NCI-H748 (cell line): ENCODE results near the gene SELENOO.

Source experiments
- DNase-seq: peaks from one replicate; lab custom pipeline; 2025; ENCODE audit not compliant: unreplicated experiment; lab: John Stamatoyannopoulos, UW

SELENOO gene

DNA sequence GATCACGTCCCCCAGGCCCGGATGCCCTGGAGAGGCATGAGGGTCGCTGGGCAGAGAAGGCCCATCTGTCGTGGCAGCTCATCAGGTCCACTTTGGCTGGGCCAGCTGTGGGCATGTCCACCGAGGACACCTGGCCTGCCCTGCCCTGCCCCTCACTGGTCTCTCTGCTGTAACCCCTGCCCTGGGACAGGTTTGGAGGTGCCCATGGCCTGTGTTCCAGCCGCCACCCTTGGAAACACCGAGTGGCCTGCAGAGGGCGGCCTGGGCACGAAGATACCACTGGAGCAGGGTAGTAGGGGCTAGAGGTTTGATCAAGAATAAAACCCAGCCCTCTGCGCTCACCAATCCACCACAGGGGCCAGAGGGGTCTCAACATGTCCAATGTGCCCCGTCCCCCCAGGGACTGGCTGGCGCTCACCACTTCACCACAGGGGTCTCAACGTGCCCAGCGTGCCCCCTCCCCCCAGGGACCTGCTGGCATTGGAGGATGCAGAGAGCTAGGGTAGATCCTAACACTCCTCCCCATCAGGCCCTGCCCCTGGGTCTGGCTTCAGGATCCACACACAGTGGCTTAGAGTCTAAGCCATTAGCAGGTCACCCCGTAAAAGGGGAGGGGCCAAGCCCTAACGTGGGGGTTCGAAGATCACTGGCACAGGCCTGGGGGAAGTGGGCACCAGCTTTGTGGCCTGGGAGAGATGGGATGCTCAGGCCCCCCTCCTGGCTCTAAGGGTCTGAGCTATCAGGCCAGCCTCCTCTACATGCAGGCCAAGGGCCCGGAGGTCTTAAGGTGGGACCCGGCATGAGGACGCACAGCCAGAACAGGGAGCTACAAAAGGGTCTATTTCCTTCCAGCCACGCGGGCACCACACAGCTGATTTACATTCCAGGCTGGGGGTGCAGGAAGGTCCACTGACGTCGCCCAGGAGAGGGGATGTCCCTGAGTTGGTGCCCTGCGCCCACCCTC is 51.6 kb downstream of the SELENOO start:
- peak; percentile 64 for DNase-seq

DNA sequence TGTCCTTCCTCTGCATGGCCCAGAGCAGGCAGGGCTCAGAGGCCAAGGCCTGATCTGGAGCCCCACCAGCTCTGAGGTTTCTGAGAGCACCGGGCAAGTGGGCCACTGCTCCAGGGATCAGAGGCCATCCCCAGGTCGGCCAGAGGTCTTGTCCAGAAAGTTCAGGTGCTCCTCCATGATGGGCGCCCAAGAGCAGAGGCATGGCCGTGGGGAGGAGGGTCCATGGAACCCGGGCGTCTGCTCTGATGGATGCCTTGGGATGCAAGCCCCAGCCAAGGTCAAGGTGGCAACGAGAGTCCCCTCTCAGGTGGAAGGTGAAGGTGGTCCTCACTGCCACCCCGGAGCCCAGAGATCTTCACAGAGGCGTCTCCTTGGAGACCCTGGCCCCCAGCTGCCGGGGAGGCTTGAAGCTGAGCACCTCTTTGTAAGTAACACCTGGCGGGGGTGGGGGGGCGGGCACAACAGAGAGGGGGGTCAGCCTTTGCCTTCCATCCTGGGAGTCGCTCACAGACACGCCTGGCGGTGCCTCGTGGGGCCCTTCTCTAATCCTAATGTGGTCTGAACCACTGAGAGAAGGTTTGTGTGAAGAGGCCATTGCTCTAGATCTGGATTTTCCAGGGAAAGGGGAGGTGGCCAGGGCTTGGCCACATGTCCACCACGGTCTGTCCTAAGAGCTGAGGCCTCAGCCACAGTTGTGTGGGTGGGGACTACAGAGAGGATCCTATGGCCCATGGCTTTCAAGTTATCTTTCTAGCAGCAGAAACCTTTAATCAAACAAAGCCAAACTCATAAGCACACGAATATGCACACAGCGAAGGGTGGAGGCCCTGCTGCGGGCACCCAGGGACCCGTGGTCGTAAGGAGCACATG is 52.5 kb downstream of the SELENOO start:
- DNase-seq, result no peak

DNA sequence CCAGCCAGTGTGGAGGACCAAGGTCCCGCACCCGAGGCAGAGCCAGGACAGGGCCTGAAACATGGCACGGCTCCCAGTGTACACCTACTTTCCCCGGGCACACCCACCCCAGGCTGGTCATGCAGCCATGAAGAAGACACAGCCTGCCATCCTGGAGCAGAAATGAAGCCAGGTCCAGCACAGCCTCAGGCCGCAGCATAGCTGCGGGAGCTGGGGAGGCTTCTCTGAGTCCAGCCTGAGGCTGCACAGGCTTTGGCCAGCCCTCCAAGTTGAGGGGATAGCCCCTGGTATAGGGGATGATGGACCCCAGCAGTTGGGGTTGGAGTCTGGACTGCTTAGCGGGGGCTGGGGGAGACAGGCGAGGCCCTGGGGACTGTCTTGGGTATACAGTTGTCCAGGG is 53.1 kb downstream of the SELENOO start:
- no peak for DNase-seq

DNA sequence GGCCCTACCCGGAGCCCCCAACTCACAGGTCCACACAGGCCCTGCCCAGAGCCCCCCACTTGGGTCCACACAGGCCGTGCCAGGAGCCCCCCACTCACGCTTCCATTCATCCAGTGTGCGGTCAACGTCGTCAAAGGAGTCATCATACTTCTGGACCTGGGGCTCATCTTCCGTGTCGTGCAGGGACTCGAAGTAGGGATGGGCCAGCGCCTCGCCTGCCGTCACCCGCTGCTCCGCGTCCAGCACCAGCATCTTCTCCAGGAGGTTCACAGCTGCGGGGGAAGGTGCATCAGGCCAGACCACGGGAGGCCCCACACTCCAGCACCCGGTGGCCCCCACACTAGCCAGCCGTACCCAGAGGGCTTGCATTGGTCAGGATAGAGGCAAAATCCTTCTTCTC is 54.3 kb downstream of the SELENOO start:
- no peak for DNase-seq

DNA sequence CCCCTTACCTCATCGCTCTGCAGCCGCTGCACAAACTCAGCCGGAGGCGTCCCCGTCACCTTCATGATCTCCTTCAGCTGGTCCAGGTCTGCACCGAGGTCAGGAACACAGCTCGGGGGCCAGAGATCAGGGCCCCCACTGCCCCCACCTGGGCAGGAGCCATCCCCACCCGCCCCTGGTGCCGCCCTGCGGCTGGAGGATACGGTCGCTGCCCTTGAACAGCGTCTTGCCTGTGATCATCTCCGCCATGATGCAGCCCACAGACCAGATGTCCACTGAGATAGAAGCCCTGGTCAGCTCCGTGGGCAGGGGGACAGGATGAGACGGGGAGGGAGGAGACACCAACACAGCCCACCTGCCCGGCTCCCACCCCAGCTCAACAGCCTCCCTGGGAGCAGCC is 54.8 kb downstream of the SELENOO start:
- no peak for DNase-seq

DNA sequence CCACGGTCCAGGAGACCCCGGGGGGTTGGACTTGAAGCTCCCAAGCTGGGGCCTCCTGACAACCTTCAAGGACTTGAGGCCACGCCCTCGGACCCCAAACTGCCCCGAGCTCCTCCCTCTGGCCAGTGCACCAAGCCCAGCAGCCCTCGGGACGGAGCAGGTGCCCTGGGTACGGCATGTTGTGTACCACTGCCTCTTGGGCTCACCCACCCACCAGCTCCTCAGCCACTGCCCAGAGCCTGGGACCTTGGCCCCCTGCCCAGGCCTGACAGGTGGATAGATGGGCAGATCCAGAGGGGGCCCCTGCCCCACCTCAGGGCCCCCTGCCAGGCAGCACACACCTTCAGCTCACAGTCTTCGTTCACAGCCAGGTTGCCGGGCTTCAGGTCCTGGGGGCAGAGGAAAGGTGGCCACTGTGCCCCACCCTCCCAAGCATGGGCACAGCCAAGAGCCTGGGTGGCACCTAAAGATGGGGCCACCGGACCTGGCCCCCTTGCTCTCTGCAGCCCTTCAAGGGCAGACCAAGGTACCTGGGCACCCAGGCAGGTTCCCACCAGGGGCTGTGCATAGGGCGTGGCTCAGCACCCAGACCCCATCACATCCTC is 55.5 kb downstream of the SELENOO start:
- no peak for DNase-seq

DNA sequence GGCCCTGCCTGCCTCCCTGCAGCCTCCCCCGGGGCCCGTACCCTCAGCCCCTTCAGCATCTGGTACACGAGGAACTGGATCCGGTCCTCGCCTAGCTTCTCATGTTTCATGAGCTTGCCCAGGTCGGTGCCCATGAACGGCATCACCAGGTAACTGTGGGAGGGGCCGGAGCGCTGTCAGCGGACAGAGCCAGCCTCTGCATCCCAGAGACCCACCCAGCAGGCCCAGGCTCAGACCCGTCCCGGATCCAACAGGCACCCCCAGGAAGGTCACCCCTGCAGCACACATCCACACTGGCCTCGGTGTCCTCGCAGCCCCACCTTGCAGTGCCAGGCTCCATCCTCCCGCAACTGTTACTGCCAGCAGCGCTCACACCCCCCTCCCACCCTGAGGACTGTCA is 56.2 kb downstream of the SELENOO start:
- DNase-seq, result no peak

DNA sequence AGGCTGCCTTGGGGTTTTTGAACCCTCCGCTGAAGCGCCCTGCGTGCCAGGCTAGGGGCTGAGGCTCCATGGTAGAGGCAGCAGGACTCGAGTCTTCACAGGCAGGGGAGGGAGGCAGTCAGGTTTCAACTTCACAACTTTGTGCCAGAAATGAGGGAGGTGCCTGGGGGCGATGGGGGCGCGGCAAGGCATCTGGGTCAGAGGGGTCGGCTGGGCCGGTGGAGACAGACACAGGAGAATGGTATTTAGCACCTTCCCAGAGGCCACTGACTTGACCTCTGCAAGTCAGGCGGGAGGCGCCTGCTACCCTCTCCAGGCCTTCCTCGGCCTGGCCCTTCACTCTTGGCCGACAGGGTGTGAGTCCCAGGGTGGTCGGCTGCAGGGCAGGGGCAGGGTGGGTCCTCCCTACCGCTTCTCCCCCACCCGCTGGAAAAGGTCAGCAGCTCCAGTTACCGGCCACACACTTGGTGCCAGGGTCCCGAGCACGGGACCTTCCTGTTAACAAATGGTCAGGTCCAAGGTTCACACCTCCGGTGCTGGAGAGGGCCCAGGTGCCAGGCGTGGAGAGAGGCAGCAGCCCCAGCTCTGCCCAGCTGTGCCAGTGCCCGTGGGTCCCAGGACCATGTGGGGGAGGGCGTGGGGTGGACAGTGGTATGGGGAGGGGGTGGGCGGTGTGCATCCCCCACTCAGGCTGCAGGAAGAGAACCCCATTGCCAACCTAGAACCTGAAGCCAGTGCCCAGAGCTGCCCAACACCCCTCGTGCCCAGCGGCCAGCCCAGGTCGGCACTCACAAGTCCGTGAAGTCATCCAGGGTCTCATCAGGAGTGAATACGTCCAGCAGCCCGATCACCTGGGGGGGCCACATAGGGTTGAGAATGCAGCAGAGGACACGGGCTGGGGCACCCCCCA is 56.9 kb downstream of the SELENOO start:
- DNase-seq, result no peak

DNA sequence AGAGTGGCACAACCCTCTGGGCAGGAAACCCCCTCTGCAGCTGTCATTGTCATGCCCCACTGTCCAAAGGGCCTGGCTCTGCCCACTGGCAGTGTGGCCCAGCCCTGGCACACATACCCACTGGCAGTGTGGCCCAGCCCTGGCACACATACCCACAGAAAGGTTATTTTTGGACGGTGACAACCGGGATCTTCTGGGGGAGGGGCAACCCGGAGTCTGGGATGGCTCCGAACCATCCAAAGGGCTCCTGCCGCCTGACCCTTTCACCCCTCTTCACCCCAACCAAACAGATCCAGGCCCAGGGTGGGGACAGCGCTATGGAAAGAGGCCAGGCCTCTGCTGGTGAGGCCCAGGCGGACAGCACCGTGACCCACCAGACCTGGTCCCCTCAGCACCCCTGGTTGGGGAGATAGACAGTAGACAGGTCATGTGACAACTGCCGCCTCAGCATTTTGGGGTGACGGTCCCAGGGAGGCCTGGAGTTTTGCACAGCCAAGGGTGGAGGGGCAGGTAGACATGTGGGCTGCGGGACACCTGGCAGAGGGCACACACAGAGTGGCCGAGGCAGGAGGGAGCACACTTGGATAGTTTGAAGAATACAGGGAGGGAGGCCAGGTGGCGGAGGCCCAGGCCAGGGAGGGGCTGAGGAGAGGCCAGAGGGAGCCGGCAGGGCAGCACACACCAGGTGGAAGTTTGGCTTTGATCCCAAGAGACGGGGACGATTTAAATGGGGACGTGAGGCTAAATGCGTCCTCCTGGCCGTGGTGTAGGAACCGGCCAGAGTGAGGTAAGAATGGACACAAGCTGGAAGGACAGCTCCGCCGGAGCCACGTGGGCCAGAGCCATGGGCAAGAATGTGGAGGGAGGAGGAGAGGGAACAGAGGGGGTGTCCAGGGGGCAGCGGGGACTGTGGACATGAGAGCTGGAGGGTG is 57.8 kb downstream of the SELENOO start:
- no peak for DNase-seq

DNA sequence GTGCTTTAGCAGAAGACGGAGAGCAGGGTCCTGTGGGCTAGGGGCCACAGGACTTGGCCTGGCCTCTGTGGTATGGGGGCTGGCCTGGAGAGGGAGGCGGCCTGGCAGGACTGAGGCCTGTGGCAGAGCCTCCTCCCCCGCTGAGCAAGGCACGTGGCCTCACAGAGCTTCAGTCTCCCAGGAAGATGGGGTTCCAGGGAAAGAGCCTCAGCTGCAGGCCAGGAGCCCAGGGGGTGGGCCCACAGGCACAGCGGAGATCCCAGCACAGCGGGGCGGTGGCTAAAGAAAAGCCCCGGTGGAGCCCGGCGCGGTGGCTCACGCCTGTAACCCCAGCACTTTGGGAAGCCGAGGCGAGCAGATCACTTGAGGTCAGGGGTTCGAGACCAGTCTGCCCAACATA is 58.5 kb downstream of the SELENOO start:
- DNase-seq, result no peak

DNA sequence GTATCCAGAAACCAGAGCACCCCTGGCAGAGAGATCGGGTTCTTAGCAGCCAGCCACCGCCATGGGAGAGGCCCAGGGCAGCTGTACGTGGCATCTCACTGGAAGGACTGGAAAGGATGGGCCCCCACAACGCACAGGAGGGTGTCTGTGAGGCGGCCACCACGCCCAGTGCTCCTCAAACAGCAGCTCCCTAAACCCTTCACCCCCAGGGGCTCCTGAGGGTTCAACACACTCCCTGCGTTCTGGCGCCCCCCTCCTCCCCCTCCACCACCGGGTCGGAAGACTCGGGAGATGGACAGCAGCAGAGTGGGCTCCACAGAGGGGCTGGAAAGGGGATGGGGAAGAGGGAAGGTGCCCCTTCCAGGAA is 59.6 kb downstream of the SELENOO start:
- no peak for DNase-seq

DNA sequence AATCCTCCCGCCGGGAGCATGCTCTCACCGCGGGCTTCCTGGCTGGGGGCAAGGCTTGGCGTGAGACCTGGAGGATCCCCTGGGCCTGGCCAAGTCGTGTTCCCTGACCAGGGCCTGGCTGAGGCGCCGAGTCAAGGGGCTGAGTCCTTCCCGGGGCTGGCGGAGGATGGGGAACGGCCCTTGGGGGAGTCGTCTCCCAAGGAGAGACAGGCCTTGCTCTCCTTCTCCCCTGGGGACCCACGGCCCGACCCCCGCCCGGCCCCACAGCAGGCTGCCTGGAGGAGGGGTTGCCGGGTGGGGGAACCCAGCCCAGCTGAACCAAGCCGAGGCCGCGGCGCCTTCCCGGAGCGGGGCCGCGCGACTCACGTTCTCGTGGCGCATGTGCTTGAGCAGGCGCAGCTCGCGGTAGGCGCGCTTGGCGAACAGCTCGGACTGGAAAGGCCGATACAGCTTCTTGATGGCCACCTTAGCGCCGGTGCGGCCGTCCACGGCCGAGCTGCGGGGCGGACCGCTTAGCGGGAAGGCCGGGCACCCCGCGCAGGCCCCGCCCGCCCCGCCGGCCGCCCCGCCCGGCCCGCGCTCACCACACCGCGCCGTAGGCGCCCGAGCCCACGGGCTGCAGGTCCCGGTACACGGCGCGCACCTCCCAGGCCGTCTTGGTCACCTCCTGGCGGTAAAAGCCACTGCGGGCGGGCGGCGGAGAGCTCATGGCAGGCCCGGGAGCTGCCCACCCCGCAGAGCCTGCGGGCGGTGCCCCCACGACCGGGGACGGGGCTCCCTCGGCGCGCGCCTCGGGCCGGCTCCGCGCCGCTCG is 60.2 kb downstream of the SELENOO start:
- peak; percentile 75 for DNase-seq

DNA sequence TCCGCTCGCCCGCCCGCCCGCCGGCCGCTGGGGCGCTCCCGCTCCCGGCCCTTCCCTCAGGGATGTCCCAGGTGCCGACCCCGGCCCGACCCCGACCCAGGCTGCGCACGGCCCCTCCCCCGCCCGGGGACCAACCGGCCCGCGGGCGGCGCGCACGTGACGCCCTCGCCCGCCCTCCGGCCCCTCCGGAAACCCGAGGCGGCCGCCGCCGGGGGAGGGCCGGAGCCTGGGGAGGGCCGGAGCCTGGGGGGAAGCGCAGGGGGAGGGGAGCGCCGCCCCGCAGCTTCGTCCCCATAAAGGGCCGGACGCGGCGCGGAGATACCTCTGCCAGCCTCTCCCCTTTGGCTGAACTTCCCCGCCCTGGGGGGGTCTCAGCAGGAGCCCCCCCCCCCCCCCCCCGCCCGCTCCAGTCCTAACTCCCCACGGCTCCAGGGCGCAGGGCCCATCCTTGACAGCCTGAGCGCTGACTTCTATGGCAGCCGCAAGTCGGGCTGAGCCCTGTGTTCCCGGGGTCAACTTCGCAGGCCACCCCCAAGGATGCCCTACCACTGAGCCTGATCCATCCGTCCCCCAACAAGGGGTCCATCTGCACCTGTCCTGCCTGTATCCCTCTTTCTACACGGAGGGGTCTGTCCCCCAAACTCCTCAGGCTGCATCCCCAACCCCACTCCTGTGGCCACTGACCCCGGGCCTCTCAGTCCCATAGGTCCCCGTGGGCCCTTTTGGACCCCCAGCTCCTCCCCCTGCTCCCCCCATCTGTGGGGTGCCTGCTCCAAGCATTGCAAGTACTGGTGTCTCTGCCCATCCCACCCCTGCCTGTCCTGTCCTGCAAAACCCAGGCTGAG is 61.0 kb downstream of the SELENOO start, which contains the start of gene MAPK12:
MAPK12 (minus strand) TSS at position 69 of the 845 bp plus-strand sequence. CDS start 174 bp downstream, outside the sequence.
- peak; percentile 68 for DNase-seq

DNA sequence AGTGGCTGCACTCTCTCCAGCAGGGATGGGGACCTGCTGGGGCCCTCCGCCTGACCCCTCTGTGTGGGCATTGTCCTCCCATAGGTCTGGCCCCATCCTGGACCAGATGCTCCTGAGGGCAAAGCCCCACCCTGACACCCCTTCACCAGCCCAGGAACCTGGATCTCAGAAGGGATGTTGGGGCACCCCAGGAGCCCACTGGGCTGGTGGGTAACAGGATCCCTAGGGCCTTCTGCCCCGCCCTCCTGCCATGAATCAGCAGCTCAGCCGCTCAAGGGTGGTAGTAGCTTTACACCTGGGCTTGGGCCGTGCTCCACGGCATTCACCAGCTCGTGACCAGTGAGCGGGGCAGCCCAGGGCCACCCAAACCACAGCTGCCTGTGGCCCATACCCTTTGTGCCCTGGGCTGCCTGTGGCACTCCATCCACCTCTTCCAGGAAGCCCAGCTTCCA is 61.7 kb downstream of the SELENOO start:
- DNase-seq, result no peak

DNA sequence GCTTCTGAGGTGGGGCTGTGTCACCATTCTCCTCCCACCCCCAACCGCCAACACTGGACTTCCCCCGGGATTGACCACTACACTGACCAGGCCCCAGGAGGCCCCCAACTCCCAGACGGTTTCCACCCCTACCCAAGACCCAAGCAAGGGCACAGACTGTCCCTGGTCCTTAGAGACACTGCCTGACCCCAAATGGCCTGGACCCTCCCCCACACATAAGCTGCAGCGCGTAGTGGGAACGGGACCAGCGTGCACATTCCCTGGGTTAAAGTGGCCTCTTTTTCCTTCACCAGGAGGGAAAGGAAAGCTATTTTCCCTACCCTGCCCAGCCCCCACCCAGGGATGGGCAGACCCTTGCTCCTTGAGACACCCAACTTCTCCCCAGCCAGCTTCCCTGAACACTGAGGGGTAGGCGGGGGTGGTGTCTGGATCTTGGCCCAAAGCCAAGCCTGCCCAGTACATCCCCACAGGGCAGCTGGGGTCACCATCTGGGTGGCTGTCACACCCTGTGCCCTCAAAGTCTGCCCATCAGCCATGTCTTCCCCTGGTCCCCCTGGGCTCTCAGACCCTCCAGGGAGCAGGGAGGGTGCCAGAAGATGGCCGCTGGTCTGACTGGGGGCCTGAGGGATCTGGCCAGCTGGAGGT is 62.3 kb downstream of the SELENOO start:
- DNase-seq, result no peak

DNA sequence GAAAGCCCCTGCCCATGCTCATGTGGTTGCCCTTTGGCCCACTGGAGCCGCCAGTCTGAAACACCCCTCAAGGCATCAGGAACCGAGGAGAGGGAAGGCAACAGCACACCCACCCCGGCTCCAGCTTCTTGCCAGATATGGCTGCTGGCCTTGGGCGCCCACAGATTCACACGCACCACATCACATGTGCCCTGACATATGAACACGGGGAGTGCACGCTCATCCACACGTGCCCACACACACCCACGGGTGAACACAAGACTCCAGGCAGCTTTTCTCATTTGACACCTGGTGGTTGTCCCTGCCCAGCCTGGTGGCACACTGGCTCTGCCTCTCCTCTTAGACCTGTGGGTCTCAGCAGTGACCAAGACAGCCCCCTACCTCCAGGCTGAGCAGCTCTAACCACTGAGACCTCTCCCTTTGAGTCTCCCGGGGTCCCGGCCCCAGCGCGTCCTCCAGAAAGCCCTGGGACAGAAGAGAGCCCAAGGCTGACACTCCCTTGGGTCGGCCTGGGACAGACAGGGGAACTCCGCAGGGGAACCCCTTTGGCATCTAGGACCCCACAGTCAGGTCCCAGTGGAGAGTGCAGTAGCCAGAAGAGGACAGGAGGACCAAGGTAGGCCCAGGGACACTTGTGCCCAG is 63.4 kb downstream of the SELENOO start:
- no peak for DNase-seq
